ENCODE results near the gene RNASEL. TPM values are rescaled to one million over a fixed set of nuclear protein-coding genes. Genes with fewer than 3 reads are reported as not detected.
"Not testable (repeated sequence)": the region's sequence is repeated elsewhere in the genome, so short reads cannot be mapped to it uniquely, and the experiment has no call there.

RNASEL gene
- total RNA-seq = 1 to 10 TPM; 3.6 to 5.2 TPM

- DNase-seq (ENCODE audit: low spot score in 2 of 2) (peak in 1 of 2 donors; percentile 40), ATAC-seq (peak; percentile 88 to 95)
- peak within 1 kb of the TSS; percentile 92 to 99 for H3K27ac Mint-ChIP-seq
- H3K9me3 Mint-ChIP-seq = no peaks in the 10 kb centered on the region
- peaks cover 8 to 13% of the 10 kb centered on the region in 2 donors for H3K36me3 Mint-ChIP-seq
Observed at GRCh38 chr1:182588500-182589396, at the start of gene RNASEL. RNASEL (minus strand) TSS chr1:182589256; CDS start chr1:182586806, 2,450 bp downstream.

GRCh38 chr1:182637769-182638168 lies 48.7 kb upstream of the RNASEL start:
- Mint-ChIP-seq H3K27ac (no peak overlapping the region), H3K36me3 (no peaks in the 10 kb centered on the region), H3K9me3 (peaks cover 0 to 2% of the 10 kb centered on the region in 2 donors)
- DNase-seq (ENCODE audit: low spot score in 2 of 2) (no peak), ATAC-seq (no peak)

- ATAC-seq (no peak), DNase-seq (ENCODE audit: low spot score in 2 of 2) (no peak)
- no peaks in the 10 kb centered on the region for H3K9me3 Mint-ChIP-seq
- H3K27ac Mint-ChIP-seq = no peak overlapping the region
- no peaks in the 10 kb centered on the region for H3K36me3 Mint-ChIP-seq
Observed at GRCh38 chr1:182635871-182636270, 46.8 kb upstream of the RNASEL start.

- Mint-ChIP-seq H3K9me3 (no peaks in the 10 kb centered on the region), H3K27ac (no peak overlapping the region), H3K36me3 (no peaks in the 10 kb centered on the region)
- ATAC-seq = no peak
- no peak for DNase-seq (ENCODE audit: low spot score in 2 of 2)
Observed at GRCh38 chr1:182634306-182635072, 45.4 kb upstream of the RNASEL start.

GRCh38 chr1:182633657-182634281 lies 44.7 kb upstream of the RNASEL start:
- Mint-ChIP-seq H3K9me3 (no peaks in the 10 kb centered on the region), H3K27ac (no peak overlapping the region), H3K36me3 (no peaks in the 10 kb centered on the region)
- DNase-seq (ENCODE audit: low spot score in 2 of 2) = no peak
- ATAC-seq = no peak

- Mint-ChIP-seq H3K36me3 (no peaks in the 10 kb centered on the region), H3K27ac (no peak overlapping the region), H3K9me3 (no peaks in the 10 kb centered on the region)
- ATAC-seq (no peak), DNase-seq (ENCODE audit: low spot score in 2 of 2) (no peak)
Observed at GRCh38 chr1:182633031-182633430, 44.0 kb upstream of the RNASEL start.

- ATAC-seq; DNase-seq (ENCODE audit: low spot score in 2 of 2); H3K36me3 Mint-ChIP-seq; H3K9me3 Mint-ChIP-seq: not testable (repeated sequence)
- H3K27ac Mint-ChIP-seq = peak overlapping the region in 1 of 2 donors; percentile 36
Observed at GRCh38 chr1:182632441-182632857, 43.4 kb upstream of the RNASEL start.

- Mint-ChIP-seq H3K9me3 (no peaks in the 10 kb centered on the region), H3K27ac (no peak overlapping the region), H3K36me3 (no peaks in the 10 kb centered on the region)
- ATAC-seq (no peak), DNase-seq (ENCODE audit: low spot score in 2 of 2) (no peak)
Observed at GRCh38 chr1:182631954-182632353, 42.9 kb upstream of the RNASEL start.

GRCh38 chr1:182631053-182631677 lies 42.1 kb upstream of the RNASEL start:
- H3K9me3 Mint-ChIP-seq = no peaks in the 10 kb centered on the region
- DNase-seq (ENCODE audit: low spot score in 2 of 2) = no peak
- H3K36me3 Mint-ChIP-seq = no peaks in the 10 kb centered on the region
- H3K27ac Mint-ChIP-seq = no peak overlapping the region
- no peak for ATAC-seq

GRCh38 chr1:182630586-182630985 lies 41.5 kb upstream of the RNASEL start:
- ATAC-seq (no peak), DNase-seq (ENCODE audit: low spot score in 2 of 2) (no peak)
- no peaks in the 10 kb centered on the region for H3K36me3 Mint-ChIP-seq
- H3K9me3 Mint-ChIP-seq = no peaks in the 10 kb centered on the region
- peak overlapping the region; percentile 7 to 81 for H3K27ac Mint-ChIP-seq

GRCh38 chr1:182629499-182630096 lies 40.5 kb upstream of the RNASEL start:
- H3K27ac Mint-ChIP-seq = peak overlapping the region in 1 of 2 donors; percentile 81
- no peaks in the 10 kb centered on the region for H3K9me3 Mint-ChIP-seq
- DNase-seq (ENCODE audit: low spot score in 2 of 2) = peak; percentile 46 to 90
- peak; percentile 88 to 95 for ATAC-seq
- no peaks in the 10 kb centered on the region for H3K36me3 Mint-ChIP-seq

GRCh38 chr1:182629080-182629479 lies 40.0 kb upstream of the RNASEL start:
- no peaks in the 10 kb centered on the region for H3K36me3 Mint-ChIP-seq
- no peaks in the 10 kb centered on the region for H3K9me3 Mint-ChIP-seq
- H3K27ac Mint-ChIP-seq = peak overlapping the region in 1 of 2 donors; percentile 81
- DNase-seq (ENCODE audit: low spot score in 2 of 2) (no peak), ATAC-seq (no peak)

- H3K27ac Mint-ChIP-seq = no peak overlapping the region
- ATAC-seq (no peak), DNase-seq (ENCODE audit: low spot score in 2 of 2) (no peak)
- H3K9me3 Mint-ChIP-seq = no peaks in the 10 kb centered on the region
- H3K36me3 Mint-ChIP-seq = no peaks in the 10 kb centered on the region
Observed at GRCh38 chr1:182628657-182629056, 39.6 kb upstream of the RNASEL start.

- ATAC-seq (no peak), DNase-seq (ENCODE audit: low spot score in 2 of 2) (no peak)
- Mint-ChIP-seq H3K9me3 (no peaks in the 10 kb centered on the region), H3K36me3 (no peaks in the 10 kb centered on the region), H3K27ac (no peak overlapping the region)
Observed at GRCh38 chr1:182627622-182628021, 38.6 kb upstream of the RNASEL start.

GRCh38 chr1:182626527-182626926 lies 37.5 kb upstream of the RNASEL start:
- no peak overlapping the region for H3K27ac Mint-ChIP-seq
- H3K9me3 Mint-ChIP-seq = no peaks in the 10 kb centered on the region
- ATAC-seq (no peak), DNase-seq (ENCODE audit: low spot score in 2 of 2) (no peak)
- no peaks in the 10 kb centered on the region for H3K36me3 Mint-ChIP-seq
